ENCODE data around the gene GPR37L1.

- TF ChIP-seq ZNF214 (tag by site-specific recombination; IDR thresholded peaks at IDR 0.05; ENCODE audit: borderline replicate concordance) = no peak
- no peak for TF ChIP-seq SP2 (tag by site-specific recombination; IDR thresholded peaks at IDR 0.05)
- TF ChIP-seq, protein P1, sequence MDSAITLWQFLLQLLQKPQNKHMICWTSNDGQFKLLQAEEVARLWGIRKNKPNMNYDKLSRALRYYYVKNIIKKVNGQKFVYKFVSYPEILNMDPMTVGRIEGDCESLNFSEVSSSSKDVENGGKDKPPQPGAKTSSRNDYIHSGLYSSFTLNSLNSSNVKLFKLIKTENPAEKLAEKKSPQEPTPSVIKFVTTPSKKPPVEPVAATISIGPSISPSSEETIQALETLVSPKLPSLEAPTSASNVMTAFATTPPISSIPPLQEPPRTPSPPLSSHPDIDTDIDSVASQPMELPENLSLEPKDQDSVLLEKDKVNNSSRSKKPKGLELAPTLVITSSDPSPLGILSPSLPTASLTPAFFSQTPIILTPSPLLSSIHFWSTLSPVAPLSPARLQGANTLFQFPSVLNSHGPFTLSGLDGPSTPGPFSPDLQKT (IDR thresholded peaks at IDR 0.05; ENCODE audit: borderline replicate concordance, low read depth, low read length) = no peak
- TF ChIP-seq ZNF423 (tag by site-specific recombination; IDR thresholded peaks at IDR 0.05) = no peak
- TF ChIP-seq, protein P2, sequence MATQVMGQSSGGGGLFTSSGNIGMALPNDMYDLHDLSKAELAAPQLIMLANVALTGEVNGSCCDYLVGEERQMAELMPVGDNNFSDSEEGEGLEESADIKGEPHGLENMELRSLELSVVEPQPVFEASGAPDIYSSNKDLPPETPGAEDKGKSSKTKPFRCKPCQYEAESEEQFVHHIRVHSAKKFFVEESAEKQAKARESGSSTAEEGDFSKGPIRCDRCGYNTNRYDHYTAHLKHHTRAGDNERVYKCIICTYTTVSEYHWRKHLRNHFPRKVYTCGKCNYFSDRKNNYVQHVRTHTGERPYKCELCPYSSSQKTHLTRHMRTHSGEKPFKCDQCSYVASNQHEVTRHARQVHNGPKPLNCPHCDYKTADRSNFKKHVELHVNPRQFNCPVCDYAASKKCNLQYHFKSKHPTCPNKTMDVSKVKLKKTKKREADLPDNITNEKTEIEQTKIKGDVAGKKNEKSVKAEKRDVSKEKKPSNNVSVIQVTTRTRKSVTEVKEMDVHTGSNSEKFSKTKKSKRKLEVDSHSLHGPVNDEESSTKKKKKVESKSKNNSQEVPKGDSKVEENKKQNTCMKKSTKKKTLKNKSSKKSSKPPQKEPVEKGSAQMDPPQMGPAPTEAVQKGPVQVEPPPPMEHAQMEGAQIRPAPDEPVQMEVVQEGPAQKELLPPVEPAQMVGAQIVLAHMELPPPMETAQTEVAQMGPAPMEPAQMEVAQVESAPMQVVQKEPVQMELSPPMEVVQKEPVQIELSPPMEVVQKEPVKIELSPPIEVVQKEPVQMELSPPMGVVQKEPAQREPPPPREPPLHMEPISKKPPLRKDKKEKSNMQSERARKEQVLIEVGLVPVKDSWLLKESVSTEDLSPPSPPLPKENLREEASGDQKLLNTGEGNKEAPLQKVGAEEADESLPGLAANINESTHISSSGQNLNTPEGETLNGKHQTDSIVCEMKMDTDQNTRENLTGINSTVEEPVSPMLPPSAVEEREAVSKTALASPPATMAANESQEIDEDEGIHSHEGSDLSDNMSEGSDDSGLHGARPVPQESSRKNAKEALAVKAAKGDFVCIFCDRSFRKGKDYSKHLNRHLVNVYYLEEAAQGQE (tag by site-specific recombination; IDR thresholded peaks at IDR 0.05) = no peak
- TF ChIP-seq, protein P3, sequence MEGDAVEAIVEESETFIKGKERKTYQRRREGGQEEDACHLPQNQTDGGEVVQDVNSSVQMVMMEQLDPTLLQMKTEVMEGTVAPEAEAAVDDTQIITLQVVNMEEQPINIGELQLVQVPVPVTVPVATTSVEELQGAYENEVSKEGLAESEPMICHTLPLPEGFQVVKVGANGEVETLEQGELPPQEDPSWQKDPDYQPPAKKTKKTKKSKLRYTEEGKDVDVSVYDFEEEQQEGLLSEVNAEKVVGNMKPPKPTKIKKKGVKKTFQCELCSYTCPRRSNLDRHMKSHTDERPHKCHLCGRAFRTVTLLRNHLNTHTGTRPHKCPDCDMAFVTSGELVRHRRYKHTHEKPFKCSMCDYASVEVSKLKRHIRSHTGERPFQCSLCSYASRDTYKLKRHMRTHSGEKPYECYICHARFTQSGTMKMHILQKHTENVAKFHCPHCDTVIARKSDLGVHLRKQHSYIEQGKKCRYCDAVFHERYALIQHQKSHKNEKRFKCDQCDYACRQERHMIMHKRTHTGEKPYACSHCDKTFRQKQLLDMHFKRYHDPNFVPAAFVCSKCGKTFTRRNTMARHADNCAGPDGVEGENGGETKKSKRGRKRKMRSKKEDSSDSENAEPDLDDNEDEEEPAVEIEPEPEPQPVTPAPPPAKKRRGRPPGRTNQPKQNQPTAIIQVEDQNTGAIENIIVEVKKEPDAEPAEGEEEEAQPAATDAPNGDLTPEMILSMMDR (tag by site-specific recombination; IDR thresholded peaks at IDR 0.05) = no peak
- TF ChIP-seq, protein P4, sequence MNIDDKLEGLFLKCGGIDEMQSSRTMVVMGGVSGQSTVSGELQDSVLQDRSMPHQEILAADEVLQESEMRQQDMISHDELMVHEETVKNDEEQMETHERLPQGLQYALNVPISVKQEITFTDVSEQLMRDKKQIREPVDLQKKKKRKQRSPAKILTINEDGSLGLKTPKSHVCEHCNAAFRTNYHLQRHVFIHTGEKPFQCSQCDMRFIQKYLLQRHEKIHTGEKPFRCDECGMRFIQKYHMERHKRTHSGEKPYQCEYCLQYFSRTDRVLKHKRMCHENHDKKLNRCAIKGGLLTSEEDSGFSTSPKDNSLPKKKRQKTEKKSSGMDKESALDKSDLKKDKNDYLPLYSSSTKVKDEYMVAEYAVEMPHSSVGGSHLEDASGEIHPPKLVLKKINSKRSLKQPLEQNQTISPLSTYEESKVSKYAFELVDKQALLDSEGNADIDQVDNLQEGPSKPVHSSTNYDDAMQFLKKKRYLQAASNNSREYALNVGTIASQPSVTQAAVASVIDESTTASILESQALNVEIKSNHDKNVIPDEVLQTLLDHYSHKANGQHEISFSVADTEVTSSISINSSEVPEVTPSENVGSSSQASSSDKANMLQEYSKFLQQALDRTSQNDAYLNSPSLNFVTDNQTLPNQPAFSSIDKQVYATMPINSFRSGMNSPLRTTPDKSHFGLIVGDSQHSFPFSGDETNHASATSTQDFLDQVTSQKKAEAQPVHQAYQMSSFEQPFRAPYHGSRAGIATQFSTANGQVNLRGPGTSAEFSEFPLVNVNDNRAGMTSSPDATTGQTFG (tag by site-specific recombination; IDR thresholded peaks at IDR 0.05; ENCODE audit: borderline replicate concordance) = no peak
- no peak for TF ChIP-seq ATF2 (tag by site-specific recombination; IDR thresholded peaks at IDR 0.05; ENCODE audit: low read depth)
- no peak for TF ChIP-seq PRDM4 (tag by site-specific recombination; IDR thresholded peaks at IDR 0.05)
- TF ChIP-seq ZBTB1 (tag by site-specific recombination; IDR thresholded peaks at IDR 0.05) = no peak
- no peak for TF ChIP-seq ZNF488 (tag by site-specific recombination; IDR thresholded peaks at IDR 0.05)
- TF ChIP-seq BCL11A (tag by site-specific recombination; IDR thresholded peaks at IDR 0.05; ENCODE audit: low read depth) = no peak
- TF ChIP-seq, protein P5, sequence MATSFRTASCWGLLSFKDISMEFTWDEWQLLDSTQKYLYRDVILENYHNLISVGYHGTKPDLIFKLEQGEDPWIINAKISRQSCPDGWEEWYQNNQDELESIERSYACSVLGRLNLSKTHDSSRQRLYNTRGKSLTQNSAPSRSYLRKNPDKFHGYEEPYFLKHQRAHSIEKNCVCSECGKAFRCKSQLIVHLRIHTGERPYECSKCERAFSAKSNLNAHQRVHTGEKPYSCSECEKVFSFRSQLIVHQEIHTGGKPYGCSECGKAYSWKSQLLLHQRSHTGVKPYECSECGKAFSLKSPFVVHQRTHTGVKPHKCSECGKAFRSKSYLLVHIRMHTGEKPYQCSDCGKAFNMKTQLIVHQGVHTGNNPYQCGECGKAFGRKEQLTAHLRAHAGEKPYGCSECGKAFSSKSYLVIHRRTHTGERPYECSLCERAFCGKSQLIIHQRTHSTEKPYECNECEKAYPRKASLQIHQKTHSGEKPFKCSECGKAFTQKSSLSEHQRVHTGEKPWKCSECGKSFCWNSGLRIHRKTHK (tag by site-specific recombination; IDR thresholded peaks at IDR 0.05) = no peak
- no peak for TF ChIP-seq ZNF791 (tag by site-specific recombination; IDR thresholded peaks at IDR 0.05)
These were observed 2.9 kb downstream of the GPR37L1 start for GRCh38 chr1:202125611-202126010.
